HG03108 (cell line): ENCODE measurements around the gene ACAP3.

Source experiments
- ATAC-seq: cut with Tn5 transposase; IDR thresholded peaks from one replicate; pipeline ENCODE4 v1.9.1; 2021; ENCODE audit warnings: moderate library complexity; ENCODE audit not compliant: unreplicated experiment

Gene ACAP3

GRCh38 chr1:1332031-1332755 lies 24.5 kb upstream of the ACAP3 start:
- ATAC-seq = no peak

DNA sequence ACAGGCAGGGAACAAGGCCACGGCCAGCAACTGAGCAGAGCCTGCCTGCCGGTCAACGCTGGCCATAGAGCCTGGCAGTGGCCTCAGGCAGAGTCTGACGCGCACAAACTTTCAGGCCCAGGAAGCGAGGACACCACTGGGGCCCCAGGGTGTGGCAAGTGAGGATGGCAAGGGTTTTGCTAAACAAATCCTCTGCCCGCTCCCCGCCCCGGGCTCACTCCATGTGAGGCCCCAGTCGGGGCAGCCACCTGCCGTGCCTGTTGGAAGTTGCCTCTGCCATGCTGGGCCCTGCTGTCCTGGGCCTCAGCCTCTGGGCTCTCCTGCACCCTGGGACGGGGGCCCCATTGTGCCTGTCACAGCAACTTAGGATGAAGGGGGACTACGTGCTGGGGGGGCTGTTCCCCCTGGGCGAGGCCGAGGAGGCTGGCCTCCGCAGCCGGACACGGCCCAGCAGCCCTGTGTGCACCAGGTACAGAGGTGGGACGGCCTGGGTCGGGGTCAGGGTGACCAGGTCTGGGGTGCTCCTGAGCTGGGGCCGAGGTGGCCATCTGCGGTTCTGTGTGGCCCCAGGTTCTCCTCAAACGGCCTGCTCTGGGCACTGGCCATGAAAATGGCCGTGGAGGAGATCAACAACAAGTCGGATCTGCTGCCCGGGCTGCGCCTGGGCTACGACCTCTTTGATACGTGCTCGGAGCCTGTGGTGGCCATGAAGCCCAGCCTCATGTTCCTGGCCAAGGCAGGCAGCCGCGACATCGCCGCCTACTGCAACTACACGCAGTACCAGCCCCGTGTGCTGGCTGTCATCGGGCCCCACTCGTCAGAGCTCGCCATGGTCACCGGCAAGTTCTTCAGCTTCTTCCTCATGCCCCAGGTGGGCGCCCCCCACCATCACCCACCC lies 23.6 kb upstream of the ACAP3 start, which contains the start of gene TAS1R3:
Gene TAS1R3 (plus strand): TSS at position 213 of the 898 bp plus-strand sequence. CDS start 66 bp downstream, at position 279.
- ATAC-seq = no peak

GRCh38 chr1:1330366-1331067 lies 22.8 kb upstream of the ACAP3 start:
- no peak for ATAC-seq

DNA sequence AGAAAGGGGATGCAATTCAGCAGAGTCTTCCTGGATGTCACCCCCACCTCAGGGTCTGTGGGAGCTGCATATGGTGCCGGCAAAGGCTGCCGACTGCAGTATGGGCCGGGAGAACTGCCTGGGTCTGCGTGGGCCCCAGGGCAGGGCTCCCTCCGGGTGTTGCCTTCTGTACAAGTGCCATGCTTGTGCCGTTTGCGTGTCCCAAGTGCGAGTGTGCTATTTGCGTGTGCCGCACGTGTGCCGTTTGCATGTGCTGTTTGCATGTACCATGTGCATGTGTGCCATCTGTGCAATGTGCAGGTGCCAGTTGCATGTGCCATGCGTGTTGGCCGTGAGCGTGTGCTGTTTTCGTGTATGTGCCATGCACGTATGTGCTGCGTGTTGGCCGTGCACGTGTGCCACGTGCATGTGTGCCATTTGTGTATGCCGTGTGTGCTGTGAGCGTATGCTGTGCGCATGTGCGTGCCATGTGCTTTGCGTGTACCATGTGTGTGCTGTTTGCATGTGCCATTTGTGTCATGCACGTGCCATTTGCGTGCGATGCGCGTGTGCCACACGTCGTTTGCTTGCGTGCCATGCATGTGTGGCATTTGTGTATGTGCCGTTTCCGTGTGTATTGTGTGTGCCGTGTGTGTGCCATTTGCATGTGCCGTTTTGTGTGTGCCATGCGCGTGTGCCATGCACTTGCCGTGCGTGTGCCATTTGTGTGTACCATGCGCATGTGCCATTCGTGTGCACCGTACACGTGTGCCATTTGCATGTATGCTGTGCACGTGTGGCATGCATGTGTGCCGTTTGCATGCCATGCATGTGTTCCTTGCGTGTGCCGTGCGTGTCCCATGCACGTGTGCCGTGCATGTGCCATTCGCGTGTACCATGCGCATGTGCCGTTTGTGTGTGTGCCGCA lies 21.8 kb upstream of the ACAP3 start:
- no peak for ATAC-seq

DNA sequence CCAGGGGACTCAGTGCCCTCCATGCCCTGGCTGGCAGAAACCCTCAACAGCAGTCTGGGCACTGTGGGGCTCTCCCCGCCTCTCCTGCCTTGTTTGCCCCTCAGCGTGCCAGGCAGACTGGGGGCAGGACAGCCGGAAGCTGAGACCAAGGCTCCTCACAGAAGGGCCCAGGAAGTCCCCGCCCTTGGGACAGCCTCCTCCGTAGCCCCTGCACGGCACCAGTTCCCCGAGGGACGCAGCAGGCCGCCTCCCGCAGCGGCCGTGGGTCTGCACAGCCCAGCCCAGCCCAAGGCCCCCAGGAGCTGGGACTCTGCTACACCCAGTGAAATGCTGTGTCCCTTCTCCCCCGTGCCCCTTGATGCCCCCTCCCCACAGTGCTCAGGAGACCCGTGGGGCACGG lies 20.5 kb upstream of the ACAP3 start:
- ATAC-seq = no peak

- ATAC-seq = no peak
These were observed 19.6 kb upstream of the ACAP3 start for GRCh38 chr1:1327291-1327690.

DNA sequence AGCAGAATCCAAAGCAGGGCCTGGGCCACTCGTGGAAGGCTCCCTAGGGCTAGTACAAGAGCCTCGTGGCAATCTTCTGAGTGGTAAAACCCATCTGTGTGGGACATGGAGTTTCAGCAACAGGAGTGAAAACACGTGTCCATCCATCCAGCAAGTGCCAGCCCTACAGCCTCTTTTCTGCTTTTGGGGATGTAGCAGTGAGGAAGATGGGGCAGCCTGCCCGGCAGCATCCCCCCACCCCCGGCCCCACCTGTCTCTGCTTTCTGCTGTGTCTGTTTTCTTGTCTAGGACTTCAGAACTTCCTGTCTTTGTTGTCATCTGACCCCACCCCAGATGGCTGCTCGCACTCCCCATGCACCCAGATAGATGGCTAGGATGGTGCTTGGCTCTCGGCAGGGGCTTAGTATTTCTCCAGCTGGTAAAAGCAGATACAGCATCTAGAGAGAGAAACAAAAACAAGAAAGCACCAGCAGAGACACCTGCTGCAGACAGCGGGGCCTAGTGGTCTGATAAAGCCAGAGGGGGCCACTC lies 18.4 kb upstream of the ACAP3 start:
- no peak for ATAC-seq

DNA sequence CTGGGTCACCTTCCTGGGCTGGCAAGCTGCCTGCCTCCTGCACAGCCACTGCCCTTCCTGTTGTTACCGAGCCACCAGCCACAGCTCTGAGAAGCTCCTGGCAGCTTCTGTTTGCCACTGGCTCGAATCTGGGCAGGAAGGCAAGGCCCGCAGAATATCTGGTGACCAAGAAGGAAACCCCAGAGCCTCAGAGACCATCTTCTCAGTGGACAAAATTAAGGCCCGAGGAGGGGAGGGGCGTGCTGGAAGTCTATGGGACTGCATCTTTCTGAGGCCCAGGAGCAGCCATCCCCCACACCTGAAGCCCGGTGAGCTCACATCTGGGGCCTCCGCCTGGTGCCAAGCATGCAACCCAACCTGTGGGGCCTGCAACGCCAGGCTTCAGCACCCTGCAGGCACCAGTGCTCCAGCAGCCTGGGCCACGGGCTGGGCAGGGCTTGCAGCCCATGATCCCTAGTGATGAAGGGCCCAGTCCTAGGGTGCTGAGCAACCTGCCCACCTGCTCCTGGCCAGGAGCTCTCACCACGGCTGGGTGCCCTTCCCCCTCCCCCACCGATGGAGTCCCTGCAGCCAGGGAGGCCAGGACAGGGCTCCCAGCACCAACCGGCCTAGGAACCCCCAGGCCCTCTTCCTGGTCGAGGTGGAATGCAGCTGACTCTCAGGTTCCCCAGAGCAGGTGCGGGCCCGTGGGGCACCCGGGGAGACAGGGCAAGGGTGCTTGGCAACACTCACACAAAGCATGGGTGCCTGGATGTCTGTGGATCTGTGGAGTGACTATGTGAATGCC lies 17.8 kb upstream of the ACAP3 start:
- no peak for ATAC-seq

GRCh38 chr1:1324524-1325287 lies 17.0 kb upstream of the ACAP3 start, which contains the start of the genes CPTP and INTS11:
CPTP (plus strand) TSS chr1:1324802; CDS start chr1:1326911, 2,109 bp downstream.
INTS11 (minus strand) TSS chr1:1324660; CDS start chr1:1324608, 52 bp downstream.
- ATAC-seq = peak; percentile 67

DNA sequence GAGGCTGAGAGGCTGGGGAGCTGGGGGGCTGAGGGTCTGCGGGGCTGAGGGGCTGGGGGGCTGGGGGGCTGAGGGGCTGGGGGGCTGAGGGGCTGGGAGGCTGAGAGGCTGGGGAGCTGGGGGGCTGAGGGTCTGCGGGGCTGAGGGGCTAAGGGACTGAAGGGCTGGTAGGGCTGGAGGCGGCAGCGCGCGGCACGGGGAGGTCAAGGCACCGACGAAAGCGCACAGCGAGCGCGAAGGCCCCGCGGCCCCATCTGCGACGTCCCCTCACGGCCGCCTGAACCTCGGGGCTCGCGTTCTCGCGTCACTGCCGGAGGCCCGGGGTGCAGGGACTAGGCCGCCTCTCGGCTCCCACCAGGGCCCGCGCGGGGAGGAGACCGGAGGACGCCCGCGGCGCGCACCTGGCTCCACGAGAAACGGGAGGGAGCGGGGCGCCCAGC lies 16.4 kb upstream of the ACAP3 start:
- ATAC-seq = peak; percentile 23

DNA sequence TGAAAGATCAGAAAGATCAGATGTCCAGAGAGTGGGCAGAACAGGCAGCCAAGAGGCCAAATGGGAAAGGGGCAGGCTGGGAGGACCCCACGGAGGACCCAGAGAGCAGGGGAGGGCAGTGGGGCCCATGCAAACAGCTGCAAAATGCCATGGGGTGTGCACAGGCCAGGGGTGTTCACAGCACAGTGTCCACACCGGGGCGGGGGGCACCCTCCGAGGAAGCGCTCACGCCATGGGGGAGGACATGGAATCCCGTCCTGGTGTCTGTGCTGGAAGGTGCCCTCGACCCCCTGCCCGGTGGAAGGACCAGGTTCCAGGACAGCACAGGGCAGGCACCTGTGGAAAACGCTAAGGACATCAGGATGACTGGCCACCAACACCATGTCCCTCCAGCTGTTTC lies 15.2 kb upstream of the ACAP3 start:
- no peak for ATAC-seq

DNA sequence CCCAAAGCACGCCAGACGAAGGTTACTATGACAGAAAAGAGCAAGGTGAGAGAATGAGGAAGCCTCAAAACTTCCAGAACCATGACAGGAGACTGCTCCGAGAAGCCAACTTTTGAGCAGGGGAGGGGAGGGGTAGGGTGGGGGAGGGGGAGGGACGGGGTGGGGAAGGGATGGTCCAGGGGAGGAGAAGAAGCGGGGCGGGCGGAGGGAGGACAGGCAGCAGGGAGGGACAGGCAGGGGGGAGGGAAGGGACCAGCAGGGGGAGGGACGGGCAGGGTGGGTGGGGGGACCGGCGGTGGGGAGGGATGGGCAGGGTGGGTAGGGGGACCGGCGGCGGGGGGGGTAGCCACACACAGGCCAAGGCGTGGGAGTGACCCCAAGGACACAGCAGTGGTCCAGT lies 14.7 kb upstream of the ACAP3 start:
- ATAC-seq = no peak

GRCh38 chr1:1321477-1321876 lies 13.7 kb upstream of the ACAP3 start:
- ATAC-seq = no peak

GRCh38 chr1:1320666-1321448 lies 13.1 kb upstream of the ACAP3 start:
- no peak for ATAC-seq

DNA sequence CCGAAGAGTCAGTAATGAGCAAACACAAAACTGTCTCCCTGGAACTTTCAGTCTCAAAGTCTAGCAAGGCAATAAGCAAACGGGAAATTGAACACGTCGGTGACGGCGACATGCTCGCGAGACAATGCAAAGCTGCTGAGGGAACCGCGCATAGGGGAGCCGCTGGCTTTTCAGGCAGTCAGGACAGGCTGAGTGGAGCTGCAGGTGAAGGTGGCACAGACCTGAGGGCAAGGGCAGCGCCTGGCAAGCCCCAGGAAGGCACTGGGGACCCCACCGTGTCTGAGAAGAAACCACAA lies 11.9 kb upstream of the ACAP3 start:
- ATAC-seq = no peak

GRCh38 chr1:1318777-1319645 lies 11.3 kb upstream of the ACAP3 start:
- ATAC-seq = no peak

GRCh38 chr1:1318131-1318652 lies 10.5 kb upstream of the ACAP3 start:
- ATAC-seq = no peak
